Medulla oblongata (tissue), 1 donor: Measurements from ENCODE around the gene EXD1.

Source experiments
- DNase-seq: peaks from one replicate; pipeline ENCODE4 v3.0.0-alpha.2; 2015; ENCODE audit errors: extremely low spot score

The EXD1 gene

DNA sequence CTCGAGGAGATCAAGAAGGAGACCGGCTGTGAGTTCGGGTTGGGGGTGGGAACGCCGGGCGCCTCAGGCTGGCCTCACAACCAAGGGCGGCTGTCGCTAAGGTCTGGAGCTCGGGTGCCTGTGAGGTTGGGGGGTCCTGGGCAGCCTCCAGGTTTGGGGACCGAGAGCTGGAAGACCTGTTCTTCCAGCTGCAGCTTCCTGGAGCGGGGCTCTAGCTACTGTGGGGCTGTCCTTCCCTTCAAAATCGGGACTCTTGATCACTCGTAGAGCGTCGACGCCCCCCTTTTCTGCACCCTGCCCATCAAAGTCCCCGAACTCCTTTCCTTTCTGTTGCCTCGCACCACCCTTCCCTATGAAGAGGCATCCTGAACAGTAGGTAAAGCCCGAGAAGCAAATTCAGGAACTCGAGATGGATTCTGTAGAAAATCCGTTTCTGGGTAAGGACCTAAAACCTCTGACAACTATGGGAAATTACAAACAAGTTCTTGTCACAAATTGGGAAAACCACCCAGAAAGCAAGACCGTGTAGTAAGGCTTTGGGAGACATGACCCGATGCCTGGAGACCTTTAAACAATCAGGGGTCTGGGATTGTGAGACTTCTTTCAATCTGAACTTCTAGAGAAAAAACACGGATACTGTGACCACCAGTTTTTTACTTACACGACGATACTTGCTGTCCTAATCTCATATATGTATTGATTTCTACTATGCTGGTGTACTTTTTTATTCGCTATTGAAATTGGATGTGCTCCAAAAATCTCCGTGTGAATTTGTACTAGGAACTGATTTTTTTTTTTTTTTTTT, 1.1 kb upstream of the EXD1 start:
- DNase-seq = no peak

DNA sequence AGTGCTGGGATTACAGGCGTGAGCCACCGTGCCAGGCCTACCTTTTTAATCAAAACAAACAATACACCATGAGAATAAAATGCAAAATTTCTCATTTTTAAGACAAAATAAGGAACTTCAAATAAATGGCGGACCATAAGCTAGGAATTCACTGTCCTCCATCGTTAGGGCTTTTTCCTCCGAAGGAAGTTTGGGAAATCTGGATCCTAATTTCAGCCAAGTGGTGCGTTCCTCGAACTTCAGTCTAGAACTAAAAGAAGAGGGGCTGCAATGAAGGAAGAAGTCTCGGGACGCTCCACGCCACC, 260 bp downstream of the EXD1 start:
- DNase-seq = no peak

DNA sequence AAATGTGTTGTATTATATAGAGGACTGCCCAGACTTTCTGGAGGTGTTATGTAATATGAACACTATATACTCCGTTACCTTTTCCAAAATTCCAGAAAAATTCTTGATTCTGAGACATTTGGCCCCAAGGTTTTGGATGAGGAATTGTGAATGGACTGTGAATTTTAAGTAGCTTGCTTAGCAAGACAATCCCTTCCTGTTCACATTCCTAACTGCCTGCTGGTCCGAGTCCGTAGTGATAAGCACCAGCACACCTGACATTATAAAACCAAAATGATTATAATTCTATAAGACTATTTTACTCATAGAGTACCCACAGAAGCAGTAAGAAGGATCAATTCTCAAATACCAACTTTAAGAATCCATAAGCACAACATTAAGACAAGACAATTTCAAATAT, 11.2 kb downstream of the EXD1 start:
- no peak for DNase-seq

DNA sequence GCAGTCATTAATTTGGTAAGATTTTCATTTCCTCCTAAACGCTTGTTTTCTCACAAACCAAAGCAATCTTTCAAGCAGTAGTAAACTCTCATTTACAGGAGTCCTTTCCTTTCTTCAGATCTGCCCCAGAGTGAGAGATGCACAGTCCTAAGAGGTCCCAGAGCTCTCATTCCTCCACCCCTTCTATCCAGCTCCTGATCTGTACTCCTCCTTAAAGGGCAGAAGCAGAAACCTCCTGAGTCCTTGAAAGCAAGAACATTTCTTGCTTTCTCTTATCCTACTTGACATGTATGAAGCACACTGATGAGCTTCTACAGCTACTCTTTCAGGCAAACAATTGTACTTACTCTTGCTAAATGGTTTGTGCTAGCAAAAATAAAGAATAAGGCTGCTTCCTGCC, 11.7 kb downstream of the EXD1 start:
- no peak for DNase-seq

DNA sequence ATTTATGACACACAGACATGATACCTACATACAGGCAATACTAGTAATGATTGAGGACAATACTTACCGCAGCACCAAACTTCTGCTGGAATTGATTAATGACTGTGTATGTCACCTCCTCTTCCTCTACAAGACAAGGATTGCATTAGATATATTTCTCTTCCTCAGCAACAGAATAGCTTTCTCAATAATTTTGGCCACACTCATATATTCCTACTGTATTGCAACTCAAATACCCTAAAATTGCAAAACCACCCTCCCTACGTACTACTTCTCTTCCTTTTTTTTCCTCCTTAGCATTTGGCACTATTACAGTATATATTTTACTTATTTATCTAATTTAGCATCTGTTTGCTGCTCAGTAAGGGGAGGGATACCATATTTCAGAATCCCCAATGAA, 14.8 kb downstream of the EXD1 start:
- DNase-seq = no peak

DNA sequence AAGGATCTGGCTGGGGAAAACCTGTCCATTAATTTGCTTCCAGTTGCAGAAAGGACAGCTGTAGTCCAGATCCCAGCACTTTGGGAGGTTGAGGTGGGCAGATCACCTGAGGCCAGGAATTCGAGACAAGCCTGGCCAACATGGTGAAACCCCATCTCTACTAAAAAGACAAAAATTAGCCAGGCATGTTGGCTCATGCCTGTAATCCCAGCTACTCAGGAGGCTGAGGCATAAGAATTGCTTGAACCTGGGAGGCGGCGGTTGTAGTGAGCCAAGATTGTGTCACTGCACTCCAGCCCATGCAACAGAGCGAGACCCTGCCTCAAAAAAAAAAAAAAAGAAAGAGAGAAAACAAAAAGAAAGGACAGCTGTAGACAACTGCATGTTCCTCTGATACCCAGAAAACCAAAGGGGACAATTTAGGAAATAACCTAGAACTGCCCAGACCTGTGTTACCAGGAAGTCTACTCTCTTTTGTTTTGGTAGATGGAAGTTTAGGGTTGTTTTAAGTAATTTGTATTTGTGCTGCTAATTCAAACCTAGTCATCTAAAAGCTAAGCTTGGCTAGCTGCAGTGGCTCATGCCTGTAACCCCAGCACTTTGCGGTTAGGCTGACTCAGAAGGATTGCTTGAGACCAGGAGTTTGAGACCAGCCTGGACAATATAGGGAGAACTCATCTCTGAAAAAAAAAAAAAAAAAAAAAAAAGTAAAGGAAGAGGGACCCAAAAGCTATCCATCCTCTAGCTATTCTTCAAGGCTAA, 22.7 kb downstream of the EXD1 start:
- no peak for DNase-seq

DNA sequence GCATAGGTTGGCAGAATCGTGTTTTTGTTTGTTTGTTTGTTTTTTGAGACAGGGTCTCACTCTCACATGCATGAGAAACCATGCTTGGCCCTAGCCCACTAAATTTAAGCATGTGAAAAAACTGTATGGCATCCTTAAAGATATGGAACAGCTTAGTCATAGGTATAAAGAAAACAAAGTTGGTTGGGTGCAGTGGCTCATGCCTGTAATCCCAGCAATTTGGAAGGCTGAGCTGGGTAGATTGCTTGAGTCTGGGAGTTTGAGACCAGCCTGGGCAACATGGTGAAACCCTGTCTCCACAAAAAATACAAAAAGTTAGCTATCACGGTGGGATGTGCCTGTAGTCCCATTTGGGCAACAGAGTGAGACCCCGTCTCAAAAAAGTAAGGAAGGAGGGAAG, 25.2 kb downstream of the EXD1 start:
- DNase-seq = no peak

DNA sequence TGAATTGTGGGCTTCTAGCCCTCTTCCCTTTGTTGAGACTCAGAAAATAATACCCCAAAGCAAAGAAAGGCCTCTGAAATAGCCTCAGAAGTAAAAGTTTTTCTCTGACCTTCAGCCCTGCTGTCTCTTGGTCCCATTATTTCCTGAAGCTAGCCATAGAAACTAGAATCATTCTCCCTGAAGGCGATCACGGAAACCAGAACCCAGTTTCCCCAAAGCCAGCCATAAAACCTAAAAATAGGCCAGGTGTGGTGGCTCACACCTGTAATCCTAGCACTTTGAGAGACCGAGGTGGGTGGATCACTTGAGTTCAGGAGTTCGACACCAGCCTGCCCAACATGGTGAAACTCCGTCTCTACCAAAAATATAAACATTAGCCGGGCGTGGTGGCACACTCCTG, 27.2 kb downstream of the EXD1 start:
- DNase-seq = no peak

DNA sequence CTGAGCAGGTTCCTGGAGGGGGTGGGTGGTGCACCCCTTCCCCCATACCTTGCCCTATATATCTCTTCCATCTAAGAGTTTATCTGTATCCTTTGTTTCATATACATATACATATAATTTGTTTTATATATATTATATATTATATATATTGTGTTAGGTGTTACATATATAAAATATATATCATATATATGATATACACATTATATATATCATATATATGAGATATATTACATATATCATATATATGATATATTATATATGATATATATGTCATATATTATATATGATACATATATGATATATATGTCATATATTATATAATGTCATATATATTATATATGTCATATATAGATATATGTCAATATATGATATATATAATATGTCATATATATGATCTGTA, 31.1 kb downstream of the EXD1 start:
- DNase-seq = no peak

DNA sequence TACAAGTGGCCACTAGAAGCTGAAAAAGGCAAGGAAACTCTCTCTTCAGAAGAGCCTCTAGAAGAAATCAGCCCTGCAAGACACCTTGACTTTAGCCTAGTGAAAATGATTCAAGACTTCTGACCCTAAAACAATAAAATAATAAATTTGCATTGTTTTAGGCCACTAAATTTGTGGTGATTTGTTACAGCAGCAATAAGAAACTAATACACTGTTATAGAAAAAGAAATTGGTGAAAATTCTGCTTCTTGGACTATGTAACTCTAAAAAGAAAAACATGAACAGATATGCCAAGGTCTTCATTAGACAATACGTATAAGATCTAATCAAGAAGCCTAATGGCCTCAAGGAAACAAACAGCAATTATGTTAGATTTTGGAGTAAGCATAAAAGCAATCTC, 36.1 kb downstream of the EXD1 start:
- no peak for DNase-seq

DNA sequence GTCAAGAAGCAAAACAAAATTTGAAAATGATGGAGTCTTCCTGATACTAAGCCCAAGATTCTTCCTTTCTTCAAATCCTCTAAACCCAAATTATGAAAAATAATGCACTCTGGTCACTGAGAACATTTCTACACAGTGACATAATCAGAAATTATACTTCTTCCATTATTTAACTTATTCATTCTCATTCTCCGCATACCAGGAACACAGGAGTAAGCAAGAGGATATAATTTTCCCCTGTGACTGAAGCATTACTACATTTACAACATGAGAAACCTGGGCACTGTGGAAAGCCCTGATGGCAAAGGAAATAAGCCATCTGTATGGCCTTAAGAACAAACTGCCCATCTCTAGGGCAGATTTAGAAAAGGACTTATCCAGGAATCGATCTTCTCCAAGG, 47.0 kb downstream of the EXD1 start:
- DNase-seq = no peak

DNA sequence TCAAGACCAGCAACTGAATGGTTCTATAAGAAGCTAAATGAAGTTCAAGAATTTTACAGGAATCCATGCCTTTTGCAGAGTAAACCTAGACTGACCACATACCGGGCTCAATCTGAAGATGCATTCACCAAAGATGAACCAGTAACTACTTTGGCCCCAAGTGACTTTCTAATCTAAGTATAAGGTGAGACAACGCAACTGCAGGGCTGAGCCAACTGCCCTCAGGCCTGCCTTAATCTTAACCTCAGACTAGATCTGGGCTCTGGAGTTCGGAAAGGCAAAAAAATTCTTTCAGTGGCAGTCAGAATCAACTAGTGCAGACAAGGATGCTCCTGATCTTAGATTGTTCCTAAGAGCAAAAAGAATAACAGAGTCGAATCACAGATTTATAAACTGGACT, 48.3 kb downstream of the EXD1 start:
- DNase-seq = no peak

DNA sequence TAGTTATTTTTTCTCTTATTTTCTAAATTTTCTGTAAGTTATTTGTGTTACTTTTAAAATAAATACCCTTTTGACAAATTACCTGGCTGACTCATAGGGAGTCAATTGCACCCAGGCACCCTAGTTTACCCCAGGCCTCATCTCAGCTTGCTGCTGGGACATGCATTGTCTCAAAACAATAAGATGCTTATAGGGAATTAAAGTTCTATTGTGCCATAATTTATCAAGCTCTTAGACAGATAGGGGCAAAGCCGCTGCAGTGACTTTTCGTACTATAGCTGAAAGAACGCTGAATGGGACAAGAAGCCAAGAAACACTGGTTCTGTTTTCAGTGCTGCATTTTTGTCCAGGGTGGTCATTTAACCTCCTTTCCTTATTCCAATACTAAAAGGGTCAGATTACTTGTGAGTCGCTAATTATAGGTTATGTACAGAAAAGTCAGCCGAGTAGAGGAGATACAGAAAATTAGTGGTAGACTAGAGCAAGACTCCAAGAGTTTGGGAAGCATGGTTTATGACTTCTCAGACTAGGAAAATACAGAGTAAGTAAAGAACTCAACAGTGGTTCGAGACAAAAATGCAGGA, 50.3 kb downstream of the EXD1 start:
- no peak for DNase-seq

DNA sequence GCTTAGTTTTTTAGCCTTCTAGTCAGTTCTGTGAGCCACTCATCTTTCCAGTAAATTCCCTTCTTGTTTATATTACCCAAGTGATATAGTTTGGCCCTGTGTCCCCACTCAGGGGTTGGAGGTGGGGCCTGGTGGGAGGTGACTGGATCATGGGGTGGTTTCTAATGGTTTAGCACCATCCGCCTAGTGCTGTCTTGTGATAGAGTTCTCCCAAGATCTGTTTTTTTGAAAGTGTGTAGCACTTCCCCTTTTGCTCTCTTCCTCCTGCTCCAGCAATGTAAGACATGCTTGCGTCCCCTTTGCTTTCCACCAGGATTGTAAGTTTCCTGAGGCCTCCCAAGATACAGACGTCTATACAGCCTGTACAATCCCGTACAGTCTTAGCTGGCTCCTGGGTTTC, 60.8 kb downstream of the EXD1 start:
- DNase-seq = peak; percentile 39

DNA sequence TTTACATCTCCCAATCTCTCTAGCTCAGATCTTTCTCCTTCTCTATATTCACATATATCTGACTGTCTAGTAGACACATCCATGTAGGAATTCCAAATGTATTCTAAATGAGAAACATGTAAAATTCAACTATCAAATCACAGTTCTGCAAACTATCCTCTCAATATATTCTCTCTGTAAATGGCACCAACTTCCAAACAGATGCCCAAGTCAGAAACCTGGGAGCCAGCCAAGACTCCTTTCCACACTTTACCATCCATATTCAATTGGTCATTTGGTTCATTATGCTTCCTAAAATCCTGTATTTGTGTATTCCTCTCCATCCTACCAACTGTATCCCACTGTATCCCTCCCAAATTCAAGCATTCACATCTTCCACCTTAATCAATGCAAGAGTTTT, 61.5 kb downstream of the EXD1 start:
- DNase-seq = no peak

DNA sequence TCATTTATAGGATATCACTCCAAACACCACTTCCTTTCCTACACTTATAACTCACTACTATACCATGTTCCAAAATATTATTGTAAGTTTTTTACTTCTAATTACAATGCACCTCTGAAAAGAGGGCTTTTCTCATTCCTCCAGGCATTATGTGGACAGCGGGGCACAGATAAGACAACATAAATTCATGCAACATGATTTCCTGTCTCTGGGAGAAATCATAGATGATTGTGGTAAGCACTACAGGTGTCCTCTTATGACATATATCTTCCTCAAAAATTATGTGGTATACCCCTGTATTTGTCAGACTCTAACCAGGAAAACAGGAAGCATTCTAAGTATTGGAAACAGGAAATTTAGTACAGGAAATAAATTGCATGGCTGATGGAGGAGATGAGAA, 68.8 kb downstream of the EXD1 start:
- no peak for DNase-seq

DNA sequence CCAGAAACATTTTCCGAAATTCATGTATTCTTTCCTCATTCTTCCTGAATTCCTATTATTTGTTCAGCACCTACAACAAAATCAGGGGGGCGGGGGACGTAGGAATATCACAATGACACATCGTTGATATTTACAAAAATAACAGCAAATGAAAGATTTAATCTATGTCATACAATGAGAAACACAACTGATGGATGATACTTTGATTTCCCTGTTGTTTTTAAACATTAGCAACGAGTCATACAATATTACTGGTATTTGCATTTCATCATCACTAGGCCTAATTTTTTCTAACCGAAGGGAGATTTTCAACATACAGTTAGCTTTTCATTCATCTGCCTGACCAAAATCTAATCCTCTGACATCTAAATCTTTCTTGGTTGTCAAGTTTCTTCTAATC, 69.2 kb downstream of the EXD1 start:
- no peak for DNase-seq

DNA sequence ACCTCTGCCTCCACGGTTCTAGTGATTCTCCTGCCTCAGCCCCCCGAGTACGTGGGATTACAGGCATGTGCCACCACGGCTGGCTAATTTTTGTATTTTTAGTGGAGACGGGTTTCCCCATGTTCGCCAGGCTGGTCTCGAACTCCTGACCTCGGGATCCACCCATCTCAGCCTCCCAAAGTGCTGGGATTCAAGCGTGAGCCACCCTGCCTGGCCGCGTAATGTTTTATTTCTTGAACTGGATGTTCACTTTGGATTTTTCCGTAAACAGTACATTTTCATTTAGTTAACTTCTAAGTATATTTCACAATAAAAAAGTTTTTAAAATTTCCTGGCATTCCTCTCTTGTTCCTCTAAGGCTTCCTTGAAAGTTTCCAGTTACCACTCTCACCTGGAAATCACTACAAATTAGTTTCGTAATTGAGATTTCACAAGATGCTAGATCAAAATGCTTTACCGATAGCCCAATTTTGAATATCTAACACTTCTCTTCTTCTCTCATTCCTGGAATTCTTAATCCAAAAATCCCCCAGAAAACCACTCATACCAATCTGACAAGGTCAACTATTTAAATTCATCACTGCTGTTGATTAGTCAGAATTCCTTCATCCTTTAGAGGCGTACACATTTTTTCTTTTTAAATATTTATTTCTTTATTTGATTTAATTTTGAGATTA, 69.8 kb downstream of the EXD1 start:
- no peak for DNase-seq

DNA sequence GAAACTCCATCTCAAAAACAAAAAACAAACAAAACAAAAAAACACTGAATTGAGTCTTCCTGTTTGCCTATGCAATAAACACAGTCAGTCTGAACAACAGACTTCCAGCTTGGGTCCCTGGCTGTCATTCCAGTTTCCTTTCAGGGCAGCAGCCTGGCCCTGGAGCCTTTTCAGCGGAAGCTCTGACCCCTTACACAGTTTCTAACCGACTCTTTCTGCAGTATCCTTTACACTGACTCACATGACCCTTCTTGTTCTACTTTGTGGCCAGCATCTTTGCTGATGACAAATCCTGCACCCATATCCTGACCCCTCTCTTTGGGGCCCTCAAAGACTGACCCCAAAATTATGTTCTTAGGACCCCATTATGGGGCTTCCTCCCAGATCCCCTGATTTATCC, 76.1 kb downstream of the EXD1 start:
- DNase-seq = no peak

DNA sequence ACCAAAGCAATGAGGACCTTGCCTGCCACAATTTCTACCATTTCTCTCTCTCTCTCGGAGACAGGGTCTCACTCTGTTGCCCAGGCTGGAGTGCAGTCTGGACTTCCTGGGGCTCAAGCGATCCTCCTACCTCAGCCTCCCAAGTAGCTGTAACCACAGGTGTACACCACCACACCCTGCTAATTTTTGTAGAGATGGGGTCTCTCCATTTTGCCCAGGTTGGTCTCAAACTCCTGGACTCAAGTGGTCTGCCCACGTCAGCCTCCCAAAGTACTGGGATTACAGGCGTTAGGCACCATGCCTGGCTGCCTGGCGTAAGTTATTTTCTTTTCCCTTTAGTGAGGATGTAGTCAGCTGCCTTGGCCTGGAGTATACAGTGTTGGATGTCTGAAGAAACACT, 76.8 kb downstream of the EXD1 start:
- DNase-seq = no peak

DNA sequence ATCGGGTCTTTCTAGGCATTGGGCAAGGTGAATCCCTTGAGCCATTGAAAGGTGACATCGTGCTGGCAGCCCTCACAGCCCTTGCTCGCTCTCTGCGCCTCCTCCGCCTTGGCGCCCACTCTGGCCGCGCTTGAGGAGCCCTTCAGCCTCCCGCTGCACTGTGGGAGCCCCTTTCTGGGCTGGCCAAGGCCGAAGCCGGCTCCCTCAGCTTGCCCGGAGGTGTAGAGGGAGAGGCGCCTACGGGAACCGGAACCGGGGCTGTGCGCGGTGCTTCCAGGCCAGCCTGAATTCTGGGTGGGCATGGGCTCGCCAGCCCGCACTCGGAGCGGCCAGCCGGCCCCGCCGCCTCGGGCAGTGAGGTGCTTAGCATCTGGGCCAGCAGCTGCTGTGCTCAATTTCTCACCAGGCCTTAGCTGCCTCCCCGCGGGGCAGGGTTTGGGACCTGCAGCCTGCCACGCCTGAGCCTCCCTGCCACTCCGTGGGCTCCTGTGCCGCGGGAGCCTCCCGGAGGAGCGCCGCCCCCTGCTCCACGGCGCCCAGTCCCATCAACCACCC, 79.0 kb downstream of the EXD1 start:
- DNase-seq = no peak

DNA sequence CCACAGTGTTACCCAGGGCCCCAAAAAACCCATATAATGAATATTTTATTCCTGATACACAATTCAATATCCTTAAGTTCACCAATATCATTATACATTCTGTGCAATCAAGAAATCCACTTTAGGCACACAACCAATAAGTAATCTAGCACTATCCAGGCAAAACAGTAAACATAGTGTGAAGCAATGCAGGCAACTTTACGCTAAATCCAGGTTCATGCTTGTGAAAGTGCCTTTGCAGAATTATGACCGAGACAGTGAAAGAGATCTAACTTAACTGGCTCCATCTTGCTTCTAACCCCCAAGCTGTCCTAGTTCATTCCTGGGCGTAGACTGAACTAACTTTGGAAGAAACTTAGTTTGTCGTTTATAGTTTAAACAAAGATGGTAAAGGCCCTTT, 80.3 kb downstream of the EXD1 start:
- no peak for DNase-seq
